SK-N-SH treated with all-trans-retinoic acid at 6 μM for 48 hours (cell line): ENCODE results near the gene STX3.

Source experiments
- BACH2 ChIP-seq: fragments of 250-450 bp; sonication (Bioruptor Pico); IDR thresholded peaks from 2 replicates; pipeline ENCODE4 v1.9.0; 2021; ENCODE audit warnings: mild to moderate bottlenecking, borderline replicate concordance
- CSDC2 ChIP-seq: fragments of 250-450 bp; sonication (Bioruptor Pico); IDR thresholded peaks from 2 replicates; pipeline ENCODE4 v1.5.0; 2020; ENCODE audit warnings: mild to moderate bottlenecking, moderate library complexity
- CSRNP3 ChIP-seq: fragments of 250-450 bp; sonication (Bioruptor Pico); IDR thresholded peaks from 2 replicates; pipeline ENCODE4 v1.5.1; 2021; ENCODE audit warnings: mild to moderate bottlenecking, moderate library complexity
- ESRRG ChIP-seq: fragments of 250-450 bp; sonication (Bioruptor Pico); IDR thresholded peaks from 2 replicates; pipeline ENCODE4 v1.6.1; 2021; ENCODE audit warnings: mild to moderate bottlenecking
- GLIS3 ChIP-seq: fragments of 250-450 bp; sonication (Bioruptor Pico); IDR thresholded peaks from 2 replicates; pipeline ENCODE4 v1.5.0; 2020; ENCODE audit warnings: mild to moderate bottlenecking, moderate library complexity
- ISL1 ChIP-seq: fragments of 250-450 bp; sonication (Bioruptor Pico); IDR thresholded peaks from 2 replicates; pipeline ENCODE4 v2.1.2; 2022; ENCODE audit warnings: mild to moderate bottlenecking, moderate library complexity
- PATZ1 ChIP-seq: fragments of 250-450 bp; sonication (Bioruptor Pico); IDR thresholded peaks from 2 replicates; pipeline ENCODE4 v1.8.0; 2020; ENCODE audit warnings: mild to moderate bottlenecking, moderate library complexity, borderline replicate concordance
- RARB ChIP-seq: fragments of 250-450 bp; sonication (Bioruptor Pico); IDR thresholded peaks from 2 replicates; pipeline ENCODE4 v1.8.0; 2021; ENCODE audit warnings: mild to moderate bottlenecking, moderate library complexity
- TSHZ2 ChIP-seq: fragments of 250-450 bp; sonication (Bioruptor Pico); IDR thresholded peaks from 2 replicates; pipeline ENCODE4 v1.5.0; 2020; ENCODE audit warnings: mild to moderate bottlenecking, moderate library complexity
- ZC3H10 ChIP-seq: fragments of 250-450 bp; sonication (Bioruptor Pico); IDR thresholded peaks from 2 replicates; pipeline ENCODE4 v1.5.1; 2021; ENCODE audit warnings: mild to moderate bottlenecking, moderate library complexity
- ZFP3 ChIP-seq: fragments of 250-450 bp; sonication (Bioruptor Pico); IDR thresholded peaks from 2 replicates; pipeline ENCODE4 v1.5.0; 2020; ENCODE audit warnings: mild to moderate bottlenecking, moderate library complexity
- ZFP30 ChIP-seq: fragments of 450-650 bp; formaldehyde crosslinking; IDR thresholded peaks from 2 replicates; pipeline ENCODE4 v1.5.0; 2022; ENCODE audit warnings: mild to moderate bottlenecking, moderate library complexity
- TF ChIP-seq, protein P1 (sequence below): fragments of 250-450 bp; sonication (Bioruptor Pico); IDR thresholded peaks from 2 replicates; pipeline ENCODE4 v1.5.1; 2020; ENCODE audit warnings: low read depth, mild to moderate bottlenecking, moderate library complexity

DNA sequence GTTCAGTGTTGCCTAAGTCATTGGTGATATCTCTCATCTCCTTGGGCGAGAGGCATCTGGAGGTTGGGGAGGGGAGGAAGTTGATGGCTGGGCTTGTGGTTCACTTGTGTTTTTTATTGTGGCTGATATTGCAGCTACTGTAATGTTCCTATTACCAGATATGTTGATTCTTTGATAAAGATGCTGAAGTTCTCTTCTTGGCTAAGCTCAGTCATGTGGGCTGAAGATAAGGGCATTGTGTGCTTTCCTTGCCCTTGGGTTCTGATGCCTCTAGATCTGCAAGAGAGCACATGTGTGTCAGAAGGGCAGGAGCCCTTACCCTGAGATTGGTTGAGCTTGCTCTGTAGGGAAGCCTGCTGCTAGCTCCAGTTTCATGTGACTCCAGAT lies 12.0 kb downstream of the STX3 start:
- TF ChIP-seq ZFP30 (CRISPR knock-in tag): no peak
- TF ChIP-seq CSRNP3: no peak
- no peak for TF ChIP-seq TSHZ2 (CRISPR knock-in tag)
- no peak for TF ChIP-seq RARB (CRISPR knock-in tag)
- no peak for TF ChIP-seq GLIS3
- TF ChIP-seq, protein P1, sequence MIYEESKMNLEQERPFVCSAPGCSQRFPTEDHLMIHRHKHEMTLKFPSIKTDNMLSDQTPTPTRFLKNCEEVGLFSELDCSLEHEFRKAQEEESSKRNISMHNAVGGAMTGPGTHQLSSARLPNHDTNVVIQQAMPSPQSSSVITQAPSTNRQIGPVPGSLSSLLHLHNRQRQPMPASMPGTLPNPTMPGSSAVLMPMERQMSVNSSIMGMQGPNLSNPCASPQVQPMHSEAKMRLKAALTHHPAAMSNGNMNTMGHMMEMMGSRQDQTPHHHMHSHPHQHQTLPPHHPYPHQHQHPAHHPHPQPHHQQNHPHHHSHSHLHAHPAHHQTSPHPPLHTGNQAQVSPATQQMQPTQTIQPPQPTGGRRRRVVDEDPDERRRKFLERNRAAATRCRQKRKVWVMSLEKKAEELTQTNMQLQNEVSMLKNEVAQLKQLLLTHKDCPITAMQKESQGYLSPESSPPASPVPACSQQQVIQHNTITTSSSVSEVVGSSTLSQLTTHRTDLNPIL (CRISPR knock-in tag): no peak
- TF ChIP-seq ESRRG (CRISPR knock-in tag): no peak
- TF ChIP-seq ZC3H10 (CRISPR knock-in tag): no peak
- TF ChIP-seq CSDC2: no peak
- no peak for TF ChIP-seq PATZ1
- TF ChIP-seq BACH2 (CRISPR knock-in tag): no peak
- no peak for TF ChIP-seq ZFP3 (CRISPR knock-in tag)
- TF ChIP-seq ISL1 (CRISPR knock-in tag): no peak
